Transverse colon (tissue), 3 donors: ENCODE results near the gene MICAL2.

ENCODE experiments used
- EP300 ChIP-seq: sonication (generic); formaldehyde crosslinking; IDR thresholded peaks from one replicate; pipeline ENCODE4 v1.6.1; 2017; ENCODE audit warnings: antibody characterized with exemption, low read depth
- TF ChIP-seq, protein P1 (sequence below), 5 experiments: fragments of 200-600 bp in 3 of 5; fragments of 450-650 bp in 2 of 5; sonication (generic) in 3 of 5; IDR thresholded peaks; 1 replicate in 2 of 5; 2 replicates in 3 of 5; pipeline ENCODE4 v1.5.1; 2016 to 2017; ENCODE audit warnings: antibody characterized with exemption in 5 of 5, inconsistent platforms in 3 of 5, mild to moderate bottlenecking in 2 of 5, moderate library complexity in 1 of 5

DNA sequence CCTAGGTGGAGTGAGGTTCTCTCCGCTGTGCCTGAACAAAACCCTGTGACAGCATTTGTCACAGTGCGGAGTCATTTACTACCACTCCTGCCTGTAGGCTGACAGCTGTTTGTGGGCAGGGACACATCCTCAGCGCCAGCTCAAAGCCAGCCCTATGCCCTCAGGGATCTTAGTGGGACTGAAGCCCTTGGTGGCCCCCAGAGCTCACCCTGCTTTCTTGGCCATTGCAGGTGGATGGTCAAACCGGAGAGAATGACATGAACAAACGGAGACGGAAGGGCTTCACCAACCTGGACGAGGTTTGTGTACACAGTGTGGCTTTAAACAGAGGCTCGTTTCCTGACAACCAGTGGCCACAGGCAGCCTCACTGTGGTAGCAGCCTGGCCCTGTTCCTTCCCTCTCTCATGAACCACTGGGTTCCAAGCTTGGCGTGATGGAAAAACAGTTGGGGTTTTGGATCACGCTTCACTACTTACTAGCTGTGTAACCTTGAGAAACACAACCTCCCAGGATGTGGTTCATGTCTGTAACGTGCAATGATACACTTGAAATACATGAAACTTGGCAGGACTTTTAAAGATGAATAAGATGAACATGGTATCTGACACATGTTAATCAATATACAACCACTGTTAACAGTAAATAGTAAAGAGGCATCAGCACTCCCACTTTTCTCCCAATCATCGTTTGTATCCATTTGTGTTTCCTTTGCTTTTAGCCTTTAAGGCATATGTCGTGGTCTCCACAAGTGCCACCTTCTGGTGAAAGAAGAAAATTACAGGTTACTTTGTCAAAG lies 125.8 kb downstream of the MICAL2 start:
- TF ChIP-seq, protein P1, sequence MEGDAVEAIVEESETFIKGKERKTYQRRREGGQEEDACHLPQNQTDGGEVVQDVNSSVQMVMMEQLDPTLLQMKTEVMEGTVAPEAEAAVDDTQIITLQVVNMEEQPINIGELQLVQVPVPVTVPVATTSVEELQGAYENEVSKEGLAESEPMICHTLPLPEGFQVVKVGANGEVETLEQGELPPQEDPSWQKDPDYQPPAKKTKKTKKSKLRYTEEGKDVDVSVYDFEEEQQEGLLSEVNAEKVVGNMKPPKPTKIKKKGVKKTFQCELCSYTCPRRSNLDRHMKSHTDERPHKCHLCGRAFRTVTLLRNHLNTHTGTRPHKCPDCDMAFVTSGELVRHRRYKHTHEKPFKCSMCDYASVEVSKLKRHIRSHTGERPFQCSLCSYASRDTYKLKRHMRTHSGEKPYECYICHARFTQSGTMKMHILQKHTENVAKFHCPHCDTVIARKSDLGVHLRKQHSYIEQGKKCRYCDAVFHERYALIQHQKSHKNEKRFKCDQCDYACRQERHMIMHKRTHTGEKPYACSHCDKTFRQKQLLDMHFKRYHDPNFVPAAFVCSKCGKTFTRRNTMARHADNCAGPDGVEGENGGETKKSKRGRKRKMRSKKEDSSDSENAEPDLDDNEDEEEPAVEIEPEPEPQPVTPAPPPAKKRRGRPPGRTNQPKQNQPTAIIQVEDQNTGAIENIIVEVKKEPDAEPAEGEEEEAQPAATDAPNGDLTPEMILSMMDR (IDR thresholded peaks at IDR 0.05), result peak; percentile 58 to 83 (median 69)
- TF ChIP-seq EP300, result no peak
